HepG2 (cell line): ENCODE results near the gene CDC42BPG. TPM values are rescaled to one million over a fixed set of nuclear protein-coding genes. Genes with fewer than 3 reads are reported as not detected.

Experiments
- E2F5 ChIP-seq: sonication (generic); formaldehyde crosslinking; conservative IDR thresholded peaks from 2 replicates; pipeline ENCODE4 v1.4.0; 2020; ENCODE audit warnings: missing genetic modification reagents
- LCORL ChIP-seq, 2 experiments: fragments of 450-650 bp in 1 of 2; sonication (generic) in 1 of 2; formaldehyde crosslinking in 1 of 2; IDR thresholded peaks; 2 replicates each; pipeline versions ENCODE4 v1.5.0 to v1.6.1; 2017 to 2020; ENCODE audit warnings: antibody characterized with exemption in 1 of 2, missing genetic modification reagents in 1 of 2
- NFYC ChIP-seq: IDR thresholded peaks from 2 replicates; pipeline ENCODE4 v1.6.1; 2016; ENCODE audit warnings: missing genetic modification reagents, missing compliant biosample characterization
- ONECUT2 ChIP-seq: sonication (generic); formaldehyde crosslinking; IDR thresholded peaks from 2 replicates; pipeline ENCODE4 v1.4.0; 2020; ENCODE audit warnings: missing genetic modification reagents
- RFX3 ChIP-seq: IDR thresholded peaks from 2 replicates; pipeline ENCODE4 v1.6.1; 2016; ENCODE audit warnings: missing biosample characterization, missing genetic modification reagents
- RNF219 ChIP-seq: sonication (generic); formaldehyde crosslinking; IDR thresholded peaks from 2 replicates; pipeline ENCODE4 v1.5.0; 2020; ENCODE audit warnings: mild to moderate bottlenecking, missing genetic modification reagents
- SUZ12 ChIP-seq: fragments of 150-350 bp; IDR thresholded peaks from 2 replicates; pipeline ENCODE4 v1.6.1; 2014; ENCODE audit warnings: low read depth, low read length
- YEATS4 ChIP-seq: sonication (generic); formaldehyde crosslinking; IDR thresholded peaks from 2 replicates; pipeline ENCODE4 v1.4.0; 2020; ENCODE audit warnings: missing genetic modification reagents, borderline replicate concordance
- ZBED4 ChIP-seq: sonication (generic); formaldehyde crosslinking; IDR thresholded peaks from 2 replicates; pipeline ENCODE4 v1.4.0; 2020; ENCODE audit warnings: missing genetic modification reagents, borderline replicate concordance
- ZNF10 ChIP-seq: sonication (generic); formaldehyde crosslinking; IDR thresholded peaks from 2 replicates; pipeline ENCODE4 v1.4.0; 2020; ENCODE audit warnings: mild to moderate bottlenecking, low read depth, missing genetic modification reagents, borderline replicate concordance
- ZNF142 ChIP-seq: sonication (generic); formaldehyde crosslinking; IDR thresholded peaks from 2 replicates; pipeline ENCODE4 v1.4.0; 2020; ENCODE audit warnings: missing genetic modification reagents
- ZNF569 ChIP-seq: sonication (generic); formaldehyde crosslinking; IDR thresholded peaks from 2 replicates; pipeline ENCODE4 v1.5.0; 2020; ENCODE audit warnings: mild to moderate bottlenecking, missing genetic modification reagents, moderate library complexity, borderline replicate concordance
- ZNF816 ChIP-seq: sonication (generic); formaldehyde crosslinking; IDR thresholded peaks from 2 replicates; pipeline ENCODE4 v1.8.0; 2022; ENCODE audit warnings: missing genetic modification reagents, mild to moderate bottlenecking, borderline replicate concordance
- ZSCAN5A ChIP-seq: sonication (generic); formaldehyde crosslinking; IDR thresholded peaks from 2 replicates; pipeline ENCODE4 v1.8.0; 2022; ENCODE audit warnings: mild to moderate bottlenecking, missing genetic modification reagents, borderline replicate concordance
- polyA plus RNA-seq, 8 experiments: library from polyadenylated mRNA; depleted of rRNA in 3 of 8; stranded (reverse) in 7 of 8; unstranded in 1 of 8; fragments of >200 nt; fragmentation: Illumina TruSeq in 4 of 8; extraction: Trizol in 4 of 8; gene quantifications; 2 replicates each; pipeline versions ENCODE4 v1.2.1 to v1.2.3, GENCODE V29; 2011 to 2016; ENCODE audit warnings: low read depth in 4 of 8, missing spikeins in 1 of 8, mixed read lengths in 1 of 8; ENCODE audit not compliant: insufficient read depth in 1 of 8
- total RNA-seq, 5 experiments: library from RNA; depleted of rRNA; stranded (reverse); fragments of >200 nt; fragmentation: Illumina TruSeq; extraction: Trizol; gene quantifications; 2 replicates each; pipeline ENCODE4 v1.2.3, GENCODE V29; 2016; ENCODE audit warnings: low read depth in 1 of 5

Gene CDC42BPG
- total and polyA plus RNA-seq, 2 of the 13 experiments (the other 11 are each of a cell fraction or from before 2014, with no cell fraction given), result 0.55 to 1.4 TPM

- TF ChIP-seq ZBED4 (CRISPR knock-in tag) (peak; percentile 64; the same call in 1 of the 2 replicates), RFX3 (no peak), SUZ12 (no peak), ZNF10 (CRISPR knock-in tag) (no peak), E2F5 (CRISPR knock-in tag) (no peak), ONECUT2 (no peak), ZSCAN5A (CRISPR knock-in tag) (no peak), ZNF142 (no peak), RNF219 (no peak), YEATS4 (CRISPR knock-in tag) (no peak), ZNF816 (CRISPR knock-in tag) (no peak), LCORL (IDR thresholded peaks at IDR 0.05) (no peak), LCORL (CRISPR knock-in tag; IDR thresholded peaks at IDR 0.05) (peak; percentile 80), ZNF569 (CRISPR knock-in tag) (no peak), NFYC (no peak)
These were observed 2.7 kb upstream of the CDC42BPG start (continued) for GRCh38 chr11:64846998-64847666.
